ENCODE measurements around the gene MAP7.

GRCh38 chr6:136315594-136315993 is 234.6 kb downstream of the MAP7 start:
- TF ChIP-seq POLR2A (IDR thresholded peaks at IDR 0.05; ENCODE audit: low read depth, low read length): no peak
- TF ChIP-seq POLR2AphosphoS5 (IDR thresholded peaks at IDR 0.05; ENCODE audit: insufficient read depth, low read depth, low read length): no peak
